HG02970 (cell line): ENCODE results near the gene MPC1.
"Not testable (repeated sequence)": the region's sequence is repeated elsewhere in the genome, so short reads cannot be mapped to it uniquely, and the experiment has no call there.

Experiments
- ATAC-seq: cut with Tn5 transposase; IDR thresholded peaks from one replicate; pipeline ENCODE4 v1.9.1; 2021; ENCODE audit warnings: mild to moderate bottlenecking, moderate library complexity, moderate number of reproducible peaks; ENCODE audit not compliant: unreplicated experiment, low FRiP score

MPC1 gene

DNA sequence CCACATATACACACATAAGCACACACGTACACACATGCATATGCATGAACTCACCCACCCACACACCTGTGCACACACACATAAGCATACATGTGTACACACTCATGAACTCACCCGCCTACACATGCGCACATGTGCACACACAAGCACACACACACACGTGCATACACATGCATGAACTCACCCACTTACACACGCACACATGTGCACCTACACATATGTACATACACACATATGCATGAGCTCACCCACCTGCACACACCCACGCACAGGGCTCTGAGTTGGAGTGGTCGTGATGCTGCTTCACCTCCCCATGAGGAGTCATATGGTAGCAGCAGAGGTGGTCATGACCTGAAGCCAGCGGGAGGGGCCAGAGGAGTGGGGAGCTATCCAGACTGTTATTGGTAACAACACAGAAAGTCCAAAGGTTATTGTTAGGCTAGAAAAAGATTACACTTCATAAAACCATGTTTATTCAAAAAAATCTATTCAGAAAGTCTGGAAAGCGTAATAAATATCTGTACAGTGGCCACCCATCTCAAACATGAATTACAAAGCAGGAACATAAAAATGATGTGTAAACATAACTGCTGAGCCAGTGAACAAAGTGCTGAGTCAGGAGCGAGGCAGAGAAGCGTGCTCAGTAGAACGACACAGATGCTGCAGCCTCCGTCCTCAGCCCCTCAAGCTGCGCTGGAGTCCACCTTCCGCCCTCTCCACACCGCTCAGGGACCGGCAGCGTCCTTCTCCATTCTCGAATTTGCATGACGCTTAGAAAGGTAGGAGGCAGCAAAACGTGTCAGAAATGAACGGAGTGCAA lies 26.4 kb upstream of the MPC1 start:
- no peak for ATAC-seq

DNA sequence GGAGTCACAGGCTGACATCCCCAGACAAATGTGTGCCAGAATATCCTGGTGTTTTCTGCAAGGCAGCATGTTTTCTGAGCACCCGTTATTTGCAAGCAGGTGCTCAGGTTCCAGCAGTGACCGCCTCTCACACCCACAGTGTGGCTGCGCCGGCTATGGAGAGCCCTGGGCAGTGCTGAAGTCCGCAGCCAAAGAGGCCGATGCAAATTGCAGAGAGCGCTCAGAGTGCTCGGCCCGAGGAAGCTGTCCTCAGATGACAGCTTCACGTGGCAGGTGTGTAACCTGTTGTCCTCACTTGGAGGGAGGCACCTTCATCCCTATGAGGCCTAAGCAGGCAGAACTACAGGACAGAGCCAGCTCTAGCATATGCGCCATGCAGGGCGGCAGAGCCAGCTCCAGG lies 23.5 kb upstream of the MPC1 start:
- no peak for ATAC-seq

DNA sequence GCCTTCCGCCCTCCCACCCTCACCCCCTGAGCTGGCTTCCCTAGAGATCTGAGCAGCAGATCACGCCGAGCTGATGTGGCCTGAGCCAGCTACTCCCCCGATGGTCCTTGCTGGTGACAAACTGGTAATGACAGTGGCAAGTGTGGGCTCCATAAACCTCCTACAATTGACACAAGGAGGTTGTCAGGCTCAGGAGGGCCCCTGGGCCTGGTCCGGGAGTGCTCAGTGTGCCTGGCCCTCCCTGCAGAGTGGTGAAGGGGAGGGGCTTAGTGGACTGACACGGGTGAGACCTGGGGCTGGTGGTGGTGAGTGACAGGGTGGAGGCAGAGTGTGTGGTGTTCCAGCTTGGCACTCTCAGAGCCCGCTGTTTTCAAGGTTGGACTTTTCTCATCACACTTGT lies 22.6 kb upstream of the MPC1 start:
- ATAC-seq, result no peak

DNA sequence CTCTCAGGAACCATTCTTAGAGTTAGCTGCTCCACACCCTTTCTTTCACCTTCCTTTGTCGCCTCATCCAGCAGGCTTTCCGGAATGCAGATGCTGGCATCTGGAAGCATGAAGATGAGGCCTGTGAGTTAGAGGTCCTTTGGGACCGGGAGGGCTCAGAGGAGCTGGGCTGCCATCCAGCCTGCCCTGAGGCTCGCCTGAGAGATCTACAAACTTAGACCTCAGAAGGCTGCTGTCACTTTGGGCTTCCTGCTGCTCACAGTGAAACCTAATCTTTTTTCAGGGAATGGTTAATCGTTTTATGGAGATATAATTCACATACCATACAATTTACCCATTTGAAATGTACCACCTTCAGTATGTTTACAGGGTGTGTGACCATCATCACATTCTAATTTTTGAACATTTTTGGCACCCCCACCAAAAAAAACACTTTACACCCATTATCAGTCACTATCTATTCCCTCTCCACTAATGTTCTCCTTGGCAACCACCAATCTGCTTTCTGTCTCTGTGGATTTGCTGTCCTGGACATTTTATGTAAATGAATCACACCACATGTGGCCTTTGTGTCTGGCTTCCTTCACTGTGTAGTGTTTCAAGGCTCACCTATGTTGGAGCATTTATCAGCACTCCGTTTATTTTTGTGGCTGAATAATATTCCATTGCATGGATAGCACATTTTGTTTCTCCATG lies 20.0 kb upstream of the MPC1 start:
- ATAC-seq, result no peak

DNA sequence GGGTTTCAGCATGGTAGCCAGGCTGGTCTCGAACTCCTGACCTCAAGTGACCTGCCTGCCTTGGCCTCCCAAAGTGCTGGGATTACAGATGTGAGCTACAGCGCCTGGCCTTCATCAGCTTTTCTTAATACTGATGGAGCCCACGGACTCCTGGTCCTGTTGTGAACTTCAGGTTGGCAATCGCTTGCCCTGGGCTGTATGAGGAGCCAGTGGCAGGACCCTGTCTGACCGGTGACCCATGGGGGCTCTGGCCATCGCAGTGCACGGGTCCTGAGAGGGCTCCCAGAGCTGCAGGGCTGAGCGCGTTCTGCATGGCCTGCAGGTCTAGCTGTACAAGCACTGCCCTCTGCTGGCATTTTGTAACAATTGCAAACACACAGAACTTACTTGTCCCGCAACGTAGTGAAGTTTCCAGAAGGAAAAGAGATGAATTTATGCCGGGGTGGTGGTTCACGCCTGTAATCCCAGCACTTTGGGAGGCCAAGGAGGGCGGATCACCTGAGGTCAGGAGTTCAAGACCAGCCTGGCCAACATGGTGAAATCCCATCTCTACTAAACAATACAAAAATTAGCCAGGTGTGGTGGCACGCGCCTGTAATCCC lies 18.0 kb upstream of the MPC1 start:
- not testable (repeated sequence) for ATAC-seq

DNA sequence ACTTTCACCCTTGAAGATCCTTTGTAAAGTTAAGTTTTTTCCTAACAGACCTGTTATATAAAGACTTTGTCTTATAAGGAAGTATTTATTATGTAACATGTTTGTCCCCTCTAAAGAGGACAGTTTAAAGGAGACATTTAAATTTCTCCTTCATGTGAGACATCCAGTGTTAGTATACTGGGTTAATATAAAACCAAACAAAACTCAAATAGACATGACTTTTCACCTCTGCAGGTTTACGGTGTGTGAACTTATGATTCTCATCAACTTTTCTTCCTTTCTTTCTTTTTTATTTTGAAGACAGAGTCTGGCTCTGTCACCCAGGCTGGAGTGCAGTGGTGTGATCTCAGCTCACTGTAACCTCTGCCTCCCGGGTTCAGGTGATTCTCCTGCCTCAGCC lies 17.4 kb upstream of the MPC1 start:
- no peak for ATAC-seq

DNA sequence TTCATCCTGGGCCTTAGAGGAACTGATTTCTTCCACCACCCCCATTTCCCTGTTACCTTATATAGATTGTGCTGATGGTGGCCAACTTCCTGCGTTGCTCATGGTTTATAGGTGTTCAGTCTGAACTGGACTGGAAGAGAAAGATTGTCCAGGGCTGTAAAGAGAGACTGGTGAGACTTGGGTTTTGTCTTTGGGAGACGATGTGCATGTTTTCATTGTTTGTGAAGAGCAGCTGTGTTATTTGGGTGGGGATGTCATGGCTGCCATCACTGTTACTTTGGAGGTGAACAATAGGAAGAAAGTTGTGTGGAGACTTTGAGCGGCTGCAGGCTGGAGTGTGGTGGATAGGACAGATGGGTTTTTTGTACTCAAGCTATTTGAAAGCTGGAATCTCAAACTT lies 15.6 kb upstream of the MPC1 start:
- no peak for ATAC-seq

DNA sequence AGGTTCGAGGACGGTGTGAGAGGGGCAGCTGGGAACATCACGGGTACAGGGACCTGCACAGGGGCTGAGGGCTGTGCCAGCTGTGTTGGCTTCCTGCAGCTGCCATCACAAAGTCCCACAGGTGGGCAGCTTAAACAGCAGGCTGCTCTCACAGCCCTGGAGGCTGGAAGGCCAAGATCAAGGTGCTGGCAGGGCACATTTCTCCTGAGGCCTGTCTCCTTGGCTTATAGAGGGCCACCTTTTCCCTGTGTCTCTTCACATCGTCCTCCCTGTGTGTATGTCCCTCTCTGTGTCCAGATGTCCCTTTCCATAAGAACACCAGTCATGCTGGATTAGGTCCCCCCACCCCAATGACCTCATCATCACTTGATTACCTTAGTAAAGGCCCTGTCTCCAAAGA lies 15.1 kb upstream of the MPC1 start:
- no peak for ATAC-seq

DNA sequence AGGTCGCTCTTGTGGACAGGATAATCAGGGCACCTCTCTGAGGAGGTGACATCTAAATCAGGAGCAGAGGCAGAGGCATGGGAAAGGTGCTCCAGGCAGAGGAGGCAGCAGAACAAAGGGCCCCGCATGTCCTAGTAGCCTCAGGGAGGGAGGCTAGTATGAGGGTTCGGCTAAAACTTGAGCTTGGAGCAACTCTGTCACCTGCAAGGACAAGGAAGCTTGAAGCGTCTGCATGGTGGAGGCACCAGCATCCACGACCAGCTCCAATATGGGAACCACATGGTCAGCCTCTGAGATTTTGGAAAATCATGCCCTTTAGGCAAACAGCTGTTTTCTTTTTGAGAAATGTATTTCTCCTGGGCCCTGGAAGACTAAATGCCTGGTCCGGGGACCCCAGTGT lies 13.0 kb upstream of the MPC1 start:
- no peak for ATAC-seq

DNA sequence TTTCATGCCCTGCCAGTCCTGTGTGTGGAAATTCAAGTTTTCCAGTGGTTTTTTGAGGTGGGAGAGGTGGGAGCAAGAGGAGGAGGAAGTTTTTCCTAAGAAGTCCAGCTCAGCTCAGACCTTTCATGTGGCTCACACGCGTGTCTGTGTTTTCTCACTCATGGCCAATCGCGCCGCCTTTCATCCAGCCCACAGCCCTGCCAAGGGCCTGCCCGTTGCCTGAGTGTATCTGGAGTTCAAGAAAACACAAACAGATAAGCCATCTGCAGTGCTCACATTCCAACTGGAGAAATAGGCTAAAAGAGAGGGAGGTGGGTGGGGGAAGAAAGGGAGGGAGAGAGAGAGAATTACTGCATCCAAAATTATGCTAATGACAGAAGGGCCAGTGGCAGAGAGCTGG lies 12.6 kb upstream of the MPC1 start:
- no peak for ATAC-seq

DNA sequence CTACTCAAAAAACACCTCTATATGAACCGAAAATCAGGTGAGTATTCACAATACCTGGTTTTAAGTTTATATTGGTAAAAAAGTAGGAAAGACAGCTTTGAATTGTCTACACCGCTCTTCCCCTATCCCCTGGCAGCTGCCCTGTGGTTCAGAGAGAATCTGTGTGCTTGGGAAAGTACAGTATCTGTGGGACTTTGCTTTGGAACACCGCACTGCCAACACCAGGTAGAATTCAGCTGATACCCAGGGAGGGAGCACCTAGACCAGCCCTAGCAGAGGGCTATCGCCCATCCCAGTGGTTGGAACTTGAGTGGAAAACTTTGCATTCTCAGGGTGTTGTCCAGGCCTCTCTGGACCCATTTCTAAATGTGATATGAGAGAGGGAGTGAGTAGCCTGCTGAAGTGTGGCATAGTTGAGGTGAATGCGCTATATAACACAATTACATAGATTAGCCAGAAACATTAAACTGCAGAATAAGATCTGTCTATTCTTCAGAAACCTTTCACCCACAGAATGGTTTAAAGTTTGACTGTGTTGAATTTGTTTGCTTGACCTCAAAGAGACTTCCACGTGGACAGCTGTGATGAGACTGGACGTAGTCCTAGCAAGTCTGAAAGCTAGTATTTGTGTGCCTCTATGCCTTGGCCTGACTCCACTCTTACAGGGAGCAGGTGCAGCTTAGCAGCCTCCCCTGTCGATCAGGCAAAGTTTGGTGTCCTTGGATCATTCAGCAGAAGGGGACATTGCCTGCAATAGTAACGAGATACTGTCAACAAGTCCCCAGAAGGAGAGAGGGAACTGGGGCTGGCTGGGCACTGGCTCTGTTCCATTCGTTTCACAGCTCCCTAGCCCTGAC lies 11.5 kb upstream of the MPC1 start:
- no peak for ATAC-seq

DNA sequence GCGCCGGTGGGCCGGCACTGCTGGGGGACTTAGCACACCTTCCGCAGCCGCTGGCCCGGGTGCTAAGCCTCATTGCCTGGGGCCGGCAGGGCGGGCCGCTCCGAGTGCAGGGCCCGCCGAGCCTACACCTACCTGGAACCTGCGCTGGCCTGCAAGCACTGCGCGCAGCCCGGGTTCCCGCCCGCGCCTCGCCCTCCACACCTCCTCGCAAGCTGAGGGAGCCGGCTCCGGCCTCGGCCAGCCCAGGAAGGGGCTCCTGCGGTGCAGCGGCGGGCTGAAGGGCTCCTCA lies 10.7 kb upstream of the MPC1 start:
- ATAC-seq, result no peak

DNA sequence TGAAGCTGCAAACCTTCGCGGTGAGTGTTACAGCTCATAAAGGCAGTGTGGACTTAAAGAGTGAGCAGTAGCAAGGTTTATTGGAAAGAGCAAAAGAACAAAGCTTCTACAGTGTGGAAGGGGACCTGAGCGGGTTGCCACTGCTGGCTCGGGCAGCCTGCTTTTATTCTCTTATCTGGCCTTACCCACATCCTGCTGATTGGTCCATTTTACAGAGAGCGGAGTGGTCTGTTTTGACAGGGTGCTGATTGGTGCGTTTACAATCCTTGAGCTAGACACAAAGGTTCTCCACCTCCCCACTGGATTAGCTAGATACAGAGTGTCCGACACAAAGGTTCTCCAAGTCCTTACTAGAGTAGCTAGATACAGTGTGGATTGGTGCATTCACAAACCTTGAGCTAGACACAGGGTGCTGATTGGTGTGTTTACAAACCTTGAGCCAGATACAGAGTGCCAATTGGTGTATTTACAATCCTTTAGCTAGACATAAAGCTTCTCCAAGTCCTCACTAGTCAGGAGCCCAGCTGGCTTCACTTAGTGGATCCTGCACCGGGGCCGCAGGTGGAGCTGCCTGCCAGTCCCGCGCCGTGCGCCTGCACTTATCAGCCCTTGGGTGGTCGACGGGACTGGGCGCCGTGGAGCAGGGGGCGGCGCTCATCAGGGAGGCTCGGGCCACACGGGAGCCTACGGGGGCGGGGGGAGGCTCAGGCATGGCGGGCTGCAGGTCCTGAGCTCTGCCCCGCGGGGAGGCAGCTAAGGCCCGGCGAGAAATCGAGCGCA lies 10.2 kb upstream of the MPC1 start:
- not testable (repeated sequence) for ATAC-seq

DNA sequence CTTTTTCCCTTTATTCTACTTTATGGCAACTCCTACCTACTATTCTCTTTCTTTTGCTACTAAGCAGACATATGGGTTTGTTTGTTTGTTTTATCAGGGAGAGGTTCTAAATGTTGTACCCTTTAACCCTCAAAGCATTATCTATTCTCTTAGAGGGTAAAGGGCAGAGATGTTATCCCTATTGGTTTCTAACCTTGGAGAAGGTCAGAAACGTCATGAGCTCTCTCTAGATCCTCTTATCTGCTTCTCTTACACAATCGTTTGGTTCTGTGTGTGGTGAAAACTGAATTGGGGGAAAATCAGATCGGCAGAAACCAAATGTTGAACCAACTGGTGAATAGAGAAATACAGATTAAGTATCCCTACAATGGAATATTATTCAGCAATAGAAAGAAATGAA lies 6.4 kb upstream of the MPC1 start:
- no peak for ATAC-seq

DNA sequence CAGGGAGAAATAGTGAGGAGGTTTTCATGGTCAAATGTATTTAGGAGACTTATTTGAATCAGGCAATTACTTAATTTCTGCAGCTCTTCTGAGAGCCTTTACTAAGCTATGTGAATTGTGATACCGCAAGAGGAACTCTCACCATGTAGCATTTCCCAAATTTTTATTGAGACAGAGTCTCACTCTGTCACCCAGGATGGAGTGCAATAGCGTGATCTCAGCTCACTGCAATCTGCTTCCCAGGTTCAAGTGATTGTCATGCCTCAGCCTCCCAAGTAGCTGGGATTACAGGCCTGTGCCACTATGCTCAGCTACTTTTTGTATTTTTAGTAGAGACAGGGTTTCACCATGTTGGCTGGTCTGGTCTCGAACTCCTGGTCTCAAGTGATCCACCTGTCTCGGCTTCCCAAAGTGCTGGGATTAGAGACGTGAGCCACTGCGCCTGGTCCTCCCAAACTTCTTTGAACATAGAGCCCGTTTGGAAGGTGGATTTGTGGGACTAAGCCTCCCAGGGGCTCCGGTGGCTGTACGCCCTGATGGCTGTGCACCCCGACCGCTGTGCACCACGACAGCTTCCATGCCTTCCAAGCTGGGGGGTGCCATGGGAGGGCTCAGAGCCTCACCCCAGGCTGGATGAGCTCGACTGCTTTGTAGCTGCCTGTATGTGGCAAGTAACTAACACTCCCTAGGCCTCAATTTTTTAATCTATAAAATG lies 5.7 kb upstream of the MPC1 start:
- ATAC-seq, result no peak

DNA sequence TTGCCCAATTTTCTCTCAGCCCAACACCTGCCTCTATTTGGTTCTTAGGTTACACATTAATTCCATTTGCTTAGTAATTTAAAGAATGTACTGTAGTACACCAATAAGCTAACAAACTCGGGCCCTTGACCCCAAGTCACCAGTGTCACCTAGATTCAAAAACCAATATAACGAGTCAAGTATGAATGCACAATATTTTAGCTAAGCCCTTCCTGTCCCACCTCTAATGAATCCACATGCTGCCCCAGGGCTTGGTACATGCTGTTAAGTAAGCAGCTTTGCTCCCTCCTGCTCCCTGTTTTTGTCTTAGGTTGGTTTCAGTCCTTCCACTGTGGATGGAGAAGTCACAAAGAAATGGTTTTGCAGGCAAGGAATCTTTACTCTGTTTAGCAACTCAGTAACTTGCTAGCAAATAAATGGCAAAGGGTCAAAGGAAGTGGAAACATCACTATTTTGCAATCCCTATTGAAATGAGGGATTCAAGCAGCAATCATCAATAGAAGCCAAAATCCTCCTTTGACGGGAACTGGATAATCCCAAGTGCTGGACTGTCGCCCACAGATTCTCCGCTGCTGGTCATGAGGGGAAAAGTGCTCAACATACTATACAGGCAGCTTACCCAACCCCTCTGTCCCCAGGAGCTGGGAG lies 5.0 kb upstream of the MPC1 start:
- ATAC-seq, result no peak

DNA sequence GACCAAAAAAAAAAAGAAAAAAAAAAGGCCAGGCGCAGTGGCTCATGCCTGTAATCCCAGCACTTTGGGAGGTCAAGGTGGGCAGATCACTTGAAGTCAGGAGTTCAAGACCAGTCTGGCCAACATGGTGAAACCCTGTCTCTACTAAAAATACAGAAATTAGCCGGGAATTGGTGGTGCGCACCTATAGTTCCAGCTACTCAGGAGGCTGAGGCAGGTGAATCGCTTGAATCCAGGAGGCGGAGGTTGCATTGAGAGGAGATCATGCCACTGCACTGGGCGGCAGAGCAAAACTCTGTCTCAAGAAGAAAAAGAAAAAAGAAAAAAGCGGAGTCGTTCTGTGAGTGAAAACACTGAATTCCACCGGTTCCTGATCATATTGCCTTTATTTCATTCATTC lies 4.4 kb upstream of the MPC1 start:
- not testable (repeated sequence) for ATAC-seq

DNA sequence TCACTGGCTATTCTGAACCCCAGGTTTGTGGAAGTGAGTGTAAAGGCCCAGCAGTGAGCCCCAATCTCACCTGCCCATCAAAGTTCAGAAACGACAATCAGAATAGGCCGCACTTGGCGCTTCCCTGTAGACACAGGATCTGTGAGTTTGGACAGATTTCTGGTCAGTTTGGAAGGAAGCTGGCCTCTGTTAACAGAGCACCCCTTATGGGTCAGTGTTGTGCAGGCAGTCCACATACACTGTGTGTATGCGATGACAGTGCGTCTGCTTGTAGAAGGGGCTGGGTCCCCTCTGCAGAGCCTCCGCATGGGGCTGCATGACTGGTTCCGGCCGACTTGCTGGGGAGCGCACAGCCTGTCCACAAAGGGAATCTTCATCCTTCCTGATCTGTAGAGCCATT lies 3.4 kb upstream of the MPC1 start:
- no peak for ATAC-seq

DNA sequence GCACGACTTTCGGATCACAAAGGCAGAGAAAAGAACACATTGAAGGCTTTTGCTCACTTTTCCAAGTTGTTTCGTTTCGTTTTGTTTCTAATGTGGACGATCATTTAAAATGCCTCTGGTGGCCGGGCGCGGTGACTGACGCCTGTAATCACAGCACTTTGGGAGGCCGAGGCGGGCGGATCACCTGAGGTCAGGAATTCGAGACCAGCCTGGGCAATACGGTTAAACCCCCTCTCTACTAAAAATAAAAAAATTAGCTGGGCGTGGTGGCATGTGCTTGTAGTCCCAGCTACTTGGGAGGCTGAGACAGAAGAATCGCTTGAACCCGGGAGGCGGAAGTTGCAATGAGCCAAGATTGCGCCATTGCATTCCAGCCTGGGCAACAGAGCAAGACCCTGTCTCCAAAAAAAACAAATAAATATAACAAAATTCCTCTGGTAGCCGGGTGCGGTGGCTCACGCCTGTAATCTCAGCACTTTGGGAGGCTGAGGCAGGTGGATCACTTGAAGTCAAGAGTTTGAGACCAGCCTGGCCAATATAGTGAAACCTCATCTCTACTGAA lies 1.1 kb upstream of the MPC1 start:
- ATAC-seq, result not testable (repeated sequence)
